CD4-positive, alpha-beta T cell treated with Interleukin-10 for 1 hour (primary cell): ENCODE data around the gene PIGU.
"Not testable (repeated sequence)": the region's sequence is repeated elsewhere in the genome, so short reads cannot be mapped to it uniquely, and the experiment has no call there.

Experiments
- DNase-seq: peaks from one replicate; pipeline ENCODE4 v3.0.0-alpha.2; 2020

Gene PIGU

GRCh38 chr20:34621036-34621343, 55.9 kb downstream of the PIGU start:
- no peak for DNase-seq

DNA sequence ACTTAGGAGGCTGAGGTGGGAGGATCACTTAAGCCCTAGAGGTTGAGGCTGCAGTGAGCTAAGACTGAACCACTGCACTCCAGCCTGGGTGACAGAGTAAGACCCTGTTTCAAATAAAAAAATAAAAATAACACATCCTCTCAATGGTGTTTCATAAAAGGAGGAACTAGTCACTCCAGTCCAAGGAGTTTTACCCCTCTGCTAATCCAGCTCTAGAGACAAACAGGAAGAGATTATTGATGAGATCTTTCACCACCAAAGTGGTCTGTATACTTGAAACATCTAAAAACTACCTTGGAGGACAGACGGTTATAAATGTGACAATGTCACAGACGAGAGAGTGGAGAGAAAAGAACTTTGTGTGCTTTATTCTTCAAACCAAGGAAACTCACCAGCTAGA, 58.2 kb downstream of the PIGU start:
- no peak for DNase-seq

GRCh38 chr20:34616913-34617312, 60.0 kb downstream of the PIGU start:
- DNase-seq: not testable (repeated sequence)

DNA sequence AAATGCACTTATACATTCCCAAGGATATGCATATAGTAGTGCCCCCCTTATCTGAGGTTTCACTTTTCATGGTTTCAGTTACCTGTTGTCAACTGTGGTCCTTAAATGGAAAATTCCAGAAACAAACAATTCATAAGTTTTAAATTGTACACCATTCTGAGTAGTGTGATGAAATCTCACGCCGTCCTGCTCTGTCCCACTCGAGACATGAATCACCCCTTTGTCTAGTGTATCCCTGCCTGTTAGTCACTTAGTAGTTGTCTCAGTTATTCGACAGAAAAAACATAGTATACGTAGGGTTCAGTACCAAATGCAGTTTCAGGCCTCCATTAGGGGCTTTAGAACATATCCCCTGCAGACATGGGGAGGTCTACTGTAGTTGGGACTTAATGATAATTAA, 61.4 kb downstream of the PIGU start:
- no peak for DNase-seq

- not testable (repeated sequence) for DNase-seq
Measured at GRCh38 chr20:34611976-34612375, 64.9 kb downstream of the PIGU start.

DNA sequence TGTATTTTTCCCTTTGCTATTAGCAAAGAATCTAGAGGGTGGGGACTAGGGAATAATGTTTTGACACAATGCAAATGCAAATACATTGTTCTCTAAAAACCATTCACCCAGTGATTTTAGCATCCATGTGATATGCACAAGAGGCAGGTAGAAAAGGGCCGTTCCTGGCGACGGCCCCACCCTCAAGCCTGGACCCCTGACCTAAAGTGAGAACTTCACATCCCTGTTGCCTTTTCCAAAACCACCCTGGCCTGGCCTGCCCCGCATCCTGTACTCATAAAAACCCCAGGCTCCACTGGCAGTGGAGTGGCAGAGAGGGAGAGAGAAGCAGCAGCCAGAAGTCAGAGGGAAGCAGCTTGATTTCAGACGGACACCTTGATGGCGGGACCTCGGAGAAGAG, 69.8 kb downstream of the PIGU start:
- no peak for DNase-seq

DNA sequence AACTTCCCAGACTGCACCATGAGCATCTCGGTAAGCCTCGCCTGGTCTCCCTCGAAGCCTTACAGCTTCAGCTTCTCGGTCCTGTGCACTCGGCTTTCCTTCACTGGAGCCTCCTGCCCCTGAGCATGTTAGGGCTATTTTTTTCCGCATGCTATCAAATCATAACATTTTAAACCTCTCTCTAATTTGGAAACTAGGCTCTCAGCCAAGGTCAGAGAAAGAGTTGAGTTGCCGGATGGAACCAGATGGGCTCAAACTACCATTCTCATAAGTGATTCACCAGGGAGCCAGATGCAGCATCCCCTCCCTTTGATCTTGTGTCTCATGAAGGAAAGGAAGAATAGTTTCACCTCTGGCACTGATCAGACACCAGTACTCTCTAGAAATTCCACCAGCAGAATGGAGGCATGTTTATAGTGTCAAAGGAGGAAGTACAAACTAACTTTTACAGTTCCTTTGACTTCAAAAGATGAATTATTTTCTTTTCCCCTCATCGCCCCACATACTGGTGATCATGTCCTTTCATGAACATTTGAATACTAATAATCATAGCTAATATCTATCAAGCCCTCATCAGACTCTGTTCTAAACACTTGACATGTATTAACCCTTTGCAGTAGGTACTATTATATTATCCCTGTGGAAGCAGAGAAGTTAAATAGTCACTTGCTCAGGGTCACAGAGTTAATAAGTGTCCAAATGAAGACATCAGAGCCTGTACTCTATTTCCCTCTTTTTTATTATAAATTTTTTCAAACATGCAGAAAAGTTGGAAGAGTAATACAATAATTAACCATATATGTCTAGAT, 71.7 kb downstream of the PIGU start:
- DNase-seq: no peak

GRCh38 chr20:34600892-34601653, 75.8 kb downstream of the PIGU start:
- no peak for DNase-seq

GRCh38 chr20:34595377-34596184, 81.3 kb downstream of the PIGU start:
- DNase-seq: no peak

- no peak for DNase-seq
Measured at GRCh38 chr20:34586488-34587163, 90.3 kb downstream of the PIGU start.

GRCh38 chr20:34585019-34585418, 91.9 kb downstream of the PIGU start:
- no peak for DNase-seq

DNA sequence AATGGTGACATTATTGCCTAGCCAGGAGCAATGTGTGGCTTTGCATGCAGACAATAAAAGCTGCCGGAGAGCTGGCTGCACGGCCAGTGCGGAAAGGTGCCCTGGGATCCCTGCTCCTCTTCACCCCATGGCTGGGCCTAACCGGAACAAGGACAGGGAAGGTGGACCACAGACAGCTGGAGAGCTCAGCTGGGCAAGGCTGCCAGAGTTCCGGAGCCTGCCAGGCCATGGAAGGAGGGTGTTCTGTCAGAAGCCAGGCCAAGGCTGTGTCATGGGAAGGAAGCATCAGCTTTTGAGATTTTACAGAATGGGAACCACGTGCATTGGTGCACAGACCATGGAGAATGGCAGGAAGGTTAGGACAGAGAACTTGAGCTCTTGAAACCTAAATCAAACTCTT, 93.3 kb downstream of the PIGU start:
- DNase-seq: no peak

DNA sequence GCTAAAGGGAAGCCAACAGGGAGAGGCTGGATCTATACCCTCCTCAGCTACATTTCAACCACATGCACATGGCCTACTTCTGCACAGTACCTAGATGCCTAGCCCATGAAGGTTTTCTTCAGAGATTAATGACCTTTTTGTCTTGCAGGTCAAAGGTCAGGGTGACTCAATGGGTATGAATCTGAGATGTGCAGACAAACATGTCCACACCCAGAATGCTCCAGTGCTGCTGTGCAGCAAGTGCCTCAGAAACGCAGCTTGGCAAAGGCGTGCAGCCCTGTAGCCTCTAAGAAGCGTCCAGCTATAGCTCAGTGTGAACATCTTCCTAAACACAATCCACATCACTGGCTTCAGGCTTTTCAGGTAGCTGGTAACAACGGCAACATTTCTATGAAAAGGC, 94.0 kb downstream of the PIGU start:
- DNase-seq: no peak

DNA sequence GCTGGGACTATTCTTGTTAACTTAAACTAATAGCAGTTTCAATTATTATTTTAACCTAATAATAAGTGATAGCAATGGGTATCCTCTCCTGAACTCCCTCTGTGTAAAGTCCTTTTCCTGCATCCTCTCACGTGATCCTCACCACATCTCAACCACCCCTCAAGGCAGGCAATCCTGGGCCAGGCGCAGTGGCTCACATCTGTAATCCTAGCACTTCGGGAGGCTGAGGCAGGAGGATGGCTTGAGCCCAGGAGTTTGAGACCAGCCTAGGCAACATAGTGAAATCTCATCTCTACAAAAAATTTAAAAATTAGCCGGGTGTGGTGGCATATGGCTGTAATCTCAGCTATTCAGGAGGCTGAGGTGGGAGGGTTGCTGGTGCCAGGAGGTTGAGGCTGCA, 94.7 kb downstream of the PIGU start:
- DNase-seq: no peak

- DNase-seq: no peak
Measured at GRCh38 chr20:34581341-34582184, 95.3 kb downstream of the PIGU start.

DNA sequence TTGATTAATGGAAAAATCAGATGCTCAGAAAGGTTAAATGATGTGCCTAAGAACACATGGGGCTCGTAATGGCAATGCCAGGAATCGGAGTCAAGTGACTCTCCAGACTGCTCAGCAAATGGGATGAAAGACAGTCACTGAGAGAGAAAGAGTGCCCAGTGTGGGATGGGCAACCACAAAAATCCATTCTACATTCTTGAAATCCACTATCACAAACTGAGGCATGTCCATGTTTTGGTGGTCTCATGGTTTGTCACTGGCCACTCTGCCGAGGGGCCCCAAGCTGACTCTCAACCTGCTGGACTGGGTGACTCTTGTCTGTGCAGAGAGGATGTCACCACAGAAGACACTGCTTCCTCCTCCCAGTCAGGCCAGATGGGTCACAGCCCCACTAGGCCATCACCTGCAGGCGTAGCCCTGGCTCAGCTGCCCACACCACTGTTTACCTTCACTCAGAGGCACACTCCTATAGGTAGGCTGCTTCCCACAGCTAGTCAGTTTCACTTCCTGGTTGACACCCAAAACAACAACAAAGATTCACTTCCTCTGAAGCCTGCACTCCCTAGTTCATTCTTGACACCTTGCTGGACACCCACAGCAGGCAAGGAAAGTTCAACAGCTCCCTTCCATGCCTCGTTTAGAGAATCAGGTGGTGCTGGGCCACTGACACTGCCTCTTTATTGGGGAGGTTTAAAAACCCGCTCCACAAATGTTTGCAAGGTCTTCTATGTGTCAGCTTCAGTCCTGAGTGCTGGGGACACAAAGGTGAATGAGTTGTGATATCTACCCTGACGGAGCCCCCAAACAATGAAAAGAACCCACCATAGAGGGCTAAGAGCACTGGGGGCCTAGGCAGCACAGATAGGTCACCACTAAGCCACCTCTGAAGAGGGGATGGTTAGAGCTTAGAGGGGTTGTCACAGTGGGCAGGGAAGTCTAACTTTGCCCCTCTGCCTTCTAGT, 96.6 kb downstream of the PIGU start:
- DNase-seq: peak; percentile 30

DNA sequence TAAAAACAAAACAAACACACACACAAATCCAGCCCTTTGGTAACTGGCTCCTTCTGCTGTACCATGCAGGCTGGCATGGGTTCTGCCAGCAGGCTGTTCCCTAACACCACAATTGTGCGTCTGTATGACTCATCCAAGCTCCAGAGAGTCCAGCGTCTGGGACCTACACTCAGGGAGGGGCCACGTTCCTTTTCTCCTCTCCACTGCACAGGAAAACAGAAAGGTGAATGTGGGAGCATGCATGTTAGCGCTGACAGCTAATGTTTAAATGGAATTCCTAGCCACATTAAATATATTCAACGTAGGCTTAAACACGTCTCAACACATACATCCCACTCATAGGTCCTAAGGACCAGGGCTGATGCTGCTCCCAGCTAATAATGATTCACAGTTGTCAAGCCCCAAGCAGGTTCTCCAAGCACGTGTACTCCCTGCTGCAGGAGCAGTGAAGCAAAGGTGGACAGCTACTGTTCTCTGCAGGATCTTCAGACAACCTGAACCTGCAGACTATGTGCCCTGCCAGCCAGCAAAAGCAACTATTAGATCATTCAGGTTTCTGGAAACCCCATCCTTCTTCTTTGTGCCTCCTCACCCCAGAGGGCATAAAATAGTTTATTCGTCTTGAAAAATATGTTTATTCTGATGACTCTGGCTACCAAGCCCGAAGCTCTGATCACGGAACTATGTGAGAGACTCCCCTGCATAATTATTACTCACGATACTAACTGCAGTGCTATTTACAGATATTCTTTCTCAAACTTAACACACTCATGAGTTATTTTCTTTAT, 97.5 kb downstream of the PIGU start:
- no peak for DNase-seq

- DNase-seq: no peak
Measured at GRCh38 chr20:34578521-34578920, 98.4 kb downstream of the PIGU start.

DNA sequence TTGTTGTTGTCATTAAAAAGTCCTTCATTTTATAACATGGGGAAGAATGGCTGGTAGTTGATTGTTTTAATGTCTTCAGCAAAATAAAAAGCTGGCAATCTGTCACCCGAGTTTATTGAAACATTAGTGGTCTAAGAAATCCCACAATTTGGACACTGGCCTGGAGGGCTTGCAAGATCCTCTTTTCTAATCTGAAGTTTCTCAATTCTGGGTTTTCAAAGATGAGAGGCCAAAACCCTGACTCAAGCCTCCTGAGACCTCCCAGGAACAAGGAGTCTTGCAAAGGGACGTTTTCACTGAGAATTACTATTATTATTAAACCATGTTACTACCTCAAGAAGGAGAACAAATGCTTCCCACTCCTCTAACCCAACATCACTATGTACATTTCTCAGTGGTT, 98.9 kb downstream of the PIGU start:
- no peak for DNase-seq

DNA sequence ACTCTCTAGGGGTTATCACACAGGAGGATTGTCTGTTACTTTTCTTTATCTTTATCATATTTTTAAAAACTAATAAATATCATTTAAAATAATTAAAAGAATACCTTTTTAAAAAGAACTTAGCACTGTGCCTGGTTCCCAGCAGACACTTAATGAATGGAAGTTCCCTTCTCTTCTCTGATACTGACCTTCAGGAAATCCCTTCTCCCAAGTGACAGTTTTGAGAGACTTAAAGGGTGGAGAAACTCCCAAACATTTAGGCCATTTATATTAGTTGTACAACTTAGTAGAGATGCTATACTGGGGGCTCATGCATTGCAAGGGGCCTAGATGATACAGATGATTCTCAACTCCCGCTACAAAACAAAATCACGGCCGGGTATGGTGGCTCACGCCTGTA, 99.8 kb downstream of the PIGU start:
- DNase-seq: no peak
